HCEC 1CT (cell line): ENCODE results near the gene SERPINB1.
"Not testable (repeated sequence)": the region's sequence is repeated elsewhere in the genome, so short reads cannot be mapped to it uniquely, and the experiment has no call there.

Source experiments
- DNase-seq: peaks from one replicate; pipeline ENCODE4 v3.0.0-alpha.2; 2017

The SERPINB1 gene

GRCh38 chr6:2865694-2866151 is 24.1 kb upstream of the SERPINB1 start:
- DNase-seq, result peak; percentile 22

- DNase-seq, result no peak
Measured at GRCh38 chr6:2865270-2865669, 23.6 kb upstream of the SERPINB1 start.

GRCh38 chr6:2863901-2864300 is 22.2 kb upstream of the SERPINB1 start:
- DNase-seq, result no peak

GRCh38 chr6:2862712-2863181 is 21.1 kb upstream of the SERPINB1 start:
- DNase-seq, result no peak

- DNase-seq, result no peak
Measured at GRCh38 chr6:2861822-2862164, 20.1 kb upstream of the SERPINB1 start.

GRCh38 chr6:2861060-2861821 is 19.6 kb upstream of the SERPINB1 start:
- no peak for DNase-seq

GRCh38 chr6:2860706-2861059 is 19.0 kb upstream of the SERPINB1 start:
- not testable (repeated sequence) for DNase-seq

GRCh38 chr6:2859798-2860705 is 18.4 kb upstream of the SERPINB1 start:
- DNase-seq, result not testable (repeated sequence)

- DNase-seq, result no peak
Measured at GRCh38 chr6:2859185-2859700, 17.6 kb upstream of the SERPINB1 start.

GRCh38 chr6:2857580-2858337 is 16.1 kb upstream of the SERPINB1 start:
- DNase-seq, result no peak

- DNase-seq, result no peak
Measured at GRCh38 chr6:2857185-2857579, 15.5 kb upstream of the SERPINB1 start.

- no peak for DNase-seq
Measured at GRCh38 chr6:2855061-2855519, 13.4 kb upstream of the SERPINB1 start.

GRCh38 chr6:2854396-2854982 is 12.8 kb upstream of the SERPINB1 start:
- no peak for DNase-seq

GRCh38 chr6:2853769-2854395 is 12.2 kb upstream of the SERPINB1 start:
- DNase-seq, result peak; percentile 80

GRCh38 chr6:2853378-2853768 is 11.7 kb upstream of the SERPINB1 start:
- not testable (repeated sequence) for DNase-seq

- no peak for DNase-seq
Measured at GRCh38 chr6:2852921-2853322, 11.3 kb upstream of the SERPINB1 start.

- no peak for DNase-seq
Measured at GRCh38 chr6:2852514-2852855, 10.8 kb upstream of the SERPINB1 start.

GRCh38 chr6:2851727-2852513 is 10.3 kb upstream of the SERPINB1 start:
- DNase-seq, result no peak

GRCh38 chr6:2850538-2851113 is 9.0 kb upstream of the SERPINB1 start:
- peak; percentile 14 for DNase-seq

GRCh38 chr6:2848851-2849250 is 7.2 kb upstream of the SERPINB1 start:
- DNase-seq, result no peak

GRCh38 chr6:2845880-2846208 is 4.2 kb upstream of the SERPINB1 start:
- DNase-seq, result no peak
